Measurements from ENCODE around the gene GDNF.
A peak's percentile ranks its signal among the peaks of the same experiment; 100 is the strongest.

GDNF gene

GRCh38 chr5:37846786-37847310 lies 7.0 kb upstream of the GDNF start:
- no peak for DNase-seq

DNA sequence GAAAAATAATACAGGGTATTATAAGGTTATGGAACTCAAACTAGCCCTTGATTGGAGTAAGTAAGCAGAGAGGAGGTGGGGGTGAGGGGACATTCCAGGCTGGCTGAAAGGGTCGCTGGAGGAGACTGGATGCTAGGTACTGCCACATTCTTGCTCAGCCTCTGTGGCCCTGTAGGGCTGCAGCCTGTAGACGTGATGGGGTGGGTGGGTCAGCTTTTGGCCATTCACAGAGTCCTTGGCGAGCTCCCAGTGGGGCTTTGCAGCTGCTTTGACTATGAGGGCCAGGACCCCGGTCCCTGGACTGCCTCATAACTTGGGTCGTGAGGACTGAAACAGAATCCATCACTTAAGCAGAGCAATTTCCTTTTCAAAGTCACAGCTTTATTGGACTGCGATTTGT lies 4.2 kb upstream of the GDNF start:
- no peak for DNase-seq

GRCh38 chr5:37842048-37842447 lies 2.2 kb upstream of the GDNF start:
- DNase-seq = no peak

DNA sequence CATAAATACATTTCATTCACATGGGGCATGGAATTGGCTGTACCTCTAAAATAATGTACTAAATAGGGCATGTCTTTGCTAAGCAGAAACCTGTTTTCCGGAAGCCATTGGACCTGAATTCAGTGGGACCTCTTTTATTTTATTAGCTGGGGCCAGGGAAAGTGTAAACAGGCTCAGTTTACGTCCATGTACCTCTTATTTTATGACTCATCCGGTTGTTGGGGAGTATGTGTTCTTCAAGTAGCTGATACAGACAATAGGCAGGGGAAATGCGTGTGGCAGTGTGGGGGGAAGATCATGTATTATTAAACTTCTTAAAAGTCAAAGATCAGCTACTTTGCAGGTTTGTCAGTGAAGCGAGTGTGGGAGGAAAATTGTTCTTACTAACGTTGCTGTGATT lies 1.4 kb upstream of the GDNF start:
- no peak for DNase-seq

DNA sequence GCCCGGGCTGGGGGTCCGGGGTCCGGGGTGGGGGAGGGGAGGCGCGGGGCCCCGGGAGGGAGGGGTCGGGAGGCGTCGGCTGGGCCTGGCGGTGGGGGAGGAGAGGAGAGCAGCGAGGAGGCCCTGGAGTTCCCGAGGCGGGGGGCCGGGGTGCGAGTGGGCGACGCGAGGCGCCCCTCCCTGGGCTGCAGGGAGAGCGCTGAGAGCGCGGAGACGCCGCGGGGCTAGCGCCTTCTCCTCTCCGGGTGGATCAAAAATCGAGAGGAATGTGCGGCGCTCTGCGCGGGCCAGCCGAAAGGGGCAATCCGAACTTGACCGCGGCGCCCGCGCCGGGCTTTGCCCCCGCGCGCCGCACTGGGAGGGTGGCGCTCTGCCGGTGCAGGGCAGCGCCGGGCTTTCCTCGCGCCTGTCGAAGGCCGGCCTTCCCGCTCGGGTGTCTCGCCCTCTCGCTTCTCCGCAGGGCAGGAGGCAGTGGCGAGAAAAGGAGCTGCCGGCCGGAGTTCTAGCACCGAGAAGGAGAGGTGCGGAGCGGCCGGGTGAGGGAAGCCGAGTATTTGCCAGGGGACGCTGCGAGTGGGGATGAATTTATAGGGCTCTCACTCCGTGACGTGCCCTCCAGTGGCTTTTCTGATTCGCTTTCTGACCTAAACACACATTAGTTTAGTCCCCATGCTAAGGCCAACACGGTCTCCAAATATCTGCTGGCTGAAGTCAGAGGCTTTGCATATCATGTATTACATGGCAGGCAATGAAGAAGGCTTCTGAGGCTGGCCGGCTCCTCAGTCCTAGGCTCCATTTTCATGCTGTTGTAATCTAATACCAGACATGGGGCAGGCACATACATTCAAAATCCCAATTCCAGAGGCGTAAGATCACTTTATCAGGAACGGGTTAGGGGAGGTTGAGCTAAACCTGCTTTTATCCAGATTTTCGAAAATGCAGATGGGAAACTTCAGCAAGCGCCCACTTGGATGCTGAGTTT lies 503 bp upstream of the GDNF start:
- no peak for DNase-seq

GRCh38 chr5:37838933-37839341 lies 904 bp downstream of the GDNF start:
- DNase-seq = no peak

DNA sequence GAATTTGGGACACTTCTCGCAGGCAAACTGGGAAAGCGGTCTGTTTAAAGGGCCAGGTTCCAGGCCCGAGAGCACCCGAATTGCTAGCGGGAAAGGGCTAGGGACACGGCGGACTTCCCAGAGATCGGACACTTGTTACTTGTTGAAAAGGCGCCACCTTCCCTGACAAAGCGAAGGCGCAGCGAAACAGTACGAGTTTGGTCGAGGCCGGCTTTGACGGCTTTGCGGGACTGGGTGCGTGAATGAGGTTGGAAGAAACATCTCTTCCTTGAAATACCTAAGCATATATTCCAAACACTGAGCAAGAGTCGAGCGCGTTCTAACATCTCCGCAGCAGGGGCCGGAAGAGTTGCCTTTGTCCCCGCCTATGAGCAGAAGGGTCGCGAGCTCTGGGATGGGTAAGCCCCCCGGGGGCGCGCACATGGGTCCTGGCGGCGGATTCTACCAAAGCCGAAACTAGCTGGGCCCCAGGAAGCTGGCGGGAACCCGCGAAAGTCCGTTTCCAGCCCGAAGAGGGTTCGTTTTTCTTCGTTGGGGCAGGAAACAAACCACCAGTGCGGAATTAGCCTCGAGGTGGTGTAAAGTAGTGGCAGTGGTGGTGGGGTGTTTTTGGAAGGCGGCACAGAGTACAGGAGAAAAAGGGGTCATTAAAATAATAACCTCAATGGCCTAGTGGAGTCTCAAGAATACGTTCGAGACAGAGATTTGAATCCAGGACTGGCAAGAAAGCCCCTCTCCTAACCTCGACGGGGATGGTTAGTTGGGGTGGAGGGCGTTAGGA lies 1.5 kb downstream of the GDNF start:
- no peak for DNase-seq

GRCh38 chr5:37837414-37838032 lies 2.3 kb downstream of the GDNF start:
- peak; percentile 58 for DNase-seq

DNA sequence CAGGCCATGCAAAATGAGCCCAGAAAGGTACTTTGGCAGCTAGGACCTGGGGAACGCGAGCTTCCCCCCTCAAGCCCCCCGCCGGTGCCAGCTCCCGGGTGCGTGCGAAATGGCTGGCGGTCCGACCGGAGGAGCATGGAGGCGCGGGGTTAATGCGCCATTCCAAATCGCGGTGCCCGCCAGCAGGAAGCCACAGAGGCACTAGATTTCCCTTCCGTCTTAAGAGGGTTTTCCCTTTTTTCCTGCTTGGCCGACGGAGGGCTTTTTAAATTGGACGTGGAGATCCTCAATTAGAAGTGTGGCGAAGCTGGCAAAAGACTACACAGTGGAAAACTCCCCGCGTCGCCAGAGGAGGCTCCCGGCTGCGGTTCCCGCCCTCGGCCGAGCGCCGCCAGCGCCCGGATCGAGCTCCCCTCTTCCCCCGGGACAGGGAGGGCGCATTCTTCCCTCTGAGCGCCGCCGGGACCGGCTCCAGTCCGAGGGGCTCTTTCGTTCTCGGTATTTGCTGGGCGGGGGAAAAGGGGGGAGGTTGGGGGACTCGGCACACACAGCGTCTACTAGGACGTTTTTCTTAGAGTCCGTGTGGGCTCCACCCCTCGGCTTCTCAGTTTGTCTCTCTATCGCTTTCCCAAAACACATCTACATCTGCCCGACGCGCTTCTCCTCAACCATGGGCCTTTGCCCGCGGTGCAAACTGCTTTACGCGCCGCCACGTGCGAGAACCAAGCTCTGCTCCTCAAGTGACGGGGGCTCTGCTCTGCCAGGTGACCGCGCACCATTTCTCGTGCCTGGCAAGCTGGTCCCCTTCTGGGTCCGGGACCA lies 3.0 kb downstream of the GDNF start:
- no peak for DNase-seq

- no peak for DNase-seq
Observed at GRCh38 chr5:37836235-37836591, 3.6 kb downstream of the GDNF start.

GRCh38 chr5:37835380-37835973 lies 4.4 kb downstream of the GDNF start:
- DNase-seq = no peak

DNA sequence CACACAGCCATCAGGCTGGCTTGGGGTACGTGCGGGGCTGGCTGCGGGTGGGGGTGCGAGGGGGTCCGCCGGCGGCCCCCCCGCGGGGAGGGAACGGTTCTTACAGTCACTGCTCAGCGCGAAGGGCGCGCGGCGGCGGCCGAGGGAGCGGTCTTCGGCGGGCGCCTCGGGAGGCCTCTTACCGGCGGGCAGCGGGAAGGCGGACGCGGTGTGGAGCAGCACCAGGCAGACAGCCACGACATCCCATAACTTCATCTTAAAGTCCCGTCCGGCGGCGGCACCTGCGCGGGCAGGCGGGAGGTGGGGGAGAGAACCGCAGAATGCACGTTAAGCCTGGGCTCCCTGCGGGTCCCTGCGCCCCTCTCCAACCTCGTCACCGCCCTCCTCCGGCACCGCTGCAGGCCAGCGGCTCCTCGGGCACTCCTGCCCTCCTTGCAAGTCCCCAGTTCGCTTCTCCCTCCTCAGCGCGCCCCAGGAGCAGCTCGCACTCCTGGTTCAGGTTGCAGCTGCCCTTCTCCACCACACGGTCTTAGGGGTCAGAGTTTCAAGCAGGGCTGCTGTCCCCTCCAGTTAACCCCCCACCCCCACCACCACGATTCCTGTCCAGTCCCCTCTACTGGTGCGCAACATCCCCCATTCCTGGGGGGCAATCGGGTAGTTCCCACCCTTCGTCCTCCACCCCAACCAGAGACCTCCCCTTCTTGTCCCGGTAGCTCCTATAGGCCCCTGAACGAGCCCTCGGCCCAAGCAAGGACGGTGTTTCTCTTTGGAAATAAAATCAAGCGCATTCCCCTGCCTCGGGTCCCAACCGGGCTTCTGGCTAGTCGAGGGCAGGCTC lies 5.1 kb downstream of the GDNF start:
- no peak for DNase-seq

DNA sequence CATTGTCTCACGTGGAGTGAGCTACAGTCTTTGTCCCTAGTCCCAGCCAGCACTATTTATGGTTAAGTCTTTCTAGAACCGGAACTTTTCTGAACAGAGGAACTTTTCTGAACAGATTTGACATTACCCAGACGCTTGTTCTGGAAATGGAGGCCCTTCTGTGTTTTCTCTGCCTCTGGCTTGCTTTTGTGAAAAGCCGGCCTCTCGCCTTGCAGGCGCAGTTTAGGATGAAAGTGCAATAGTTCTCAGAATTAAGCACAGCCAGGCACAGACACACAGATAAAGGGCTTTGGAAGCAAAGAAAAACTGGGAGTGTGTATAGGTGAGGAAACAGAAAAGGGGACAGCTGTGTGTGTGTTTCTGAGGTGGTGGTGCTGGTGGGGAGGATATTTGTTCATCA lies 5.9 kb downstream of the GDNF start:
- no peak for DNase-seq

DNA sequence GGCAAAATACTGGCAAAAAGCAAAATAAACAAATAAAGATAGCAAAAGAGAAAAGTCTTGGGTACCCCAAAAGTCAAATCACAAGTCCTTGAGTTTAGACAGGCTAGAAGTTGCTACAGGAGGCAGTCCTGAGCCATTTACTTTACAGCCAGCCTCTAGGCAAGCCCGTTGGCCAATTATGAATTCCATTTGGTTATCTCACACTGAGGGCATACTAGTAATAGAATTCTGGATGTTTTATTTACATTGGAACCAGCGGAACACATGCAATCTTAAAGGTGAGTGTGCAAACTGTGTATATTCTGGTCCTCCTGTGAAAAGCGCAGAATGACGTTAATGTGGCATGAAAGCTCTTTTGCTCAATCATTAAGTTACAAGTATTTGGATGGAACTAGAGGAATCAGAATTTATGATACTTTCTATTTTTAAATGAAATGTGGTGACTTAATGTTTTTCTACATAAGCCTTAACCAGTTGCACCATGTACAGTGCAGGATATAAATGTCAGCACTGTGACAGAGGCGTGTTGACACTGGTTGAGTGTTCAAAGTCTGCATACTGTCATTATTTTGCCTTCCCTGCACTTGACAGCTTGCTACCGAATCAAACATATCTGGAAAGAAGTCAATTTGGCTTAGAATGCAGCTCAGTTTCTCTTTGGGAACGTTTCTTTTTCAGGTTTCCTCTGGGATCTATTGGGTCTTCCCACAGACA lies 7.9 kb downstream of the GDNF start:
- no peak for DNase-seq

DNA sequence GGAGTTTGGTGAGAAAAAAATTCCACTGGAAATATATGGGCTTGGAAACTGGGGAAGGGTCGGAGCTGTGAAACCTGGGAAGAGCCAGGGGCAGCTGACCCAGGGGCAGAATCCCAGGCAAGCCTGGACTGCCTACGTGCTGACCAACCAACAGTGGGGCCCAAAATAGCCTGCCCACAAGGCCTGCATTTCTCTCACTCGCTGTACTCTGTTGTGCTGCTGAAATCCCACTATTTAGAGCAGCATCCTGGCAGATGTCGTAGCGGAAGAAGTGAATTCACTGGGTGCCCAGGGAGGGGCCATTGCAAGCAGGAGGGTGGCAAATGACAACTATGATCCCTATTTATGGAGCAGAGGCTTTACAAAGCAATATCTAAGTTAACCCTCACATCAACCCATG lies 9.5 kb downstream of the GDNF start:
- DNase-seq = no peak

- DNase-seq = no peak
Observed at GRCh38 chr5:37825334-37825915, 14.4 kb downstream of the GDNF start.

- DNase-seq = no peak
Observed at GRCh38 chr5:37823433-37824152, 16.2 kb downstream of the GDNF start.

- no peak for DNase-seq
Observed at GRCh38 chr5:37816883-37817282, 23.0 kb downstream of the GDNF start.

DNA sequence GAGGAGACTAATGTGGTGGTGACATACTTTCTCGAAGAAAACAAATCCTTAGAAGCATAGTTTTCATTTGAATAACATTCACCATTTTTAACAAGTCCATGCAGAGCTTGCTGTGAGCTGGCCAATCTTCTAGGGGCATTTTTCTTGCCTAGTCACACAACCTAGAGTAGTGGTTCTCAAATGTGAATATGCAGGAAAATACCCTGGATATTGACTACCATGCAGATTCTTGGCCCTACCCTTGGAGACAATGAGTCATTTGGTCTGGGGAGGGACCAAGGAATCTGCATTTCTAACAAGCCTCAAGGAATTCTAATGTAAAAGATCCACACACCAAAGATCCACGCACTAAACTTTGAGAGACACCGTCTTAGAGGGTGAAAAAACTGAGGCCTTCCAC lies 23.5 kb downstream of the GDNF start:
- no peak for DNase-seq

Data from GDM1 (cell line).